Bronchial epithelial cell (primary cell): Measurements from ENCODE around the gene GOLGA5. TPM values are rescaled to one million over a fixed set of nuclear protein-coding genes. Genes with fewer than 3 reads are reported as not detected.
"Not testable (repeated sequence)": the region's sequence is repeated elsewhere in the genome, so short reads cannot be mapped to it uniquely, and the experiment has no call there.

Experiments used
- DNase-seq: peaks from one replicate; pipeline ENCODE4 v3.0.0-alpha.2; 2010; ENCODE audit warnings: low read depth
- FAIRE-seq: peaks from 2 replicates; lab custom pipeline; 2011; peaks lifted over from hg19 to GRCh38; lab: Jason Lieb, UNC
- H3K27me3 ChIP-seq: 2 replicates; pipeline ENCODE4 v1.5.1; 2011; ENCODE audit warnings: low read length; ENCODE audit not compliant: control insufficient read depth, insufficient read depth
- H3K36me3 ChIP-seq: 2 replicates; pipeline ENCODE4 v1.5.1; 2011; ENCODE audit warnings: low read length; ENCODE audit not compliant: control insufficient read depth, insufficient read depth
- H3K4me3 ChIP-seq: 2 replicates; pipeline ENCODE4 v1.5.1; 2011; ENCODE audit warnings: mild to moderate bottlenecking, low read depth, low read length, control low read depth
- total RNA-seq: library from RNA; depleted of rRNA; stranded (reverse); fragments of >200 nt; gene quantifications from 2 replicates; pipeline ENCODE4 v1.2.1, GENCODE V29; 2014
- TF ChIP-seq, protein P1 (sequence below): IDR thresholded peaks from 2 replicates; pipeline ENCODE4 v1.5.1; 2011; ENCODE audit warnings: mild to moderate bottlenecking, moderate library complexity, low read length, control low read depth, inconsistent platforms; ENCODE audit not compliant: insufficient read depth, severe bottlenecking

Gene GOLGA5
- total RNA-seq, 1 donor from 2014 or later: 41.9 TPM

DNA sequence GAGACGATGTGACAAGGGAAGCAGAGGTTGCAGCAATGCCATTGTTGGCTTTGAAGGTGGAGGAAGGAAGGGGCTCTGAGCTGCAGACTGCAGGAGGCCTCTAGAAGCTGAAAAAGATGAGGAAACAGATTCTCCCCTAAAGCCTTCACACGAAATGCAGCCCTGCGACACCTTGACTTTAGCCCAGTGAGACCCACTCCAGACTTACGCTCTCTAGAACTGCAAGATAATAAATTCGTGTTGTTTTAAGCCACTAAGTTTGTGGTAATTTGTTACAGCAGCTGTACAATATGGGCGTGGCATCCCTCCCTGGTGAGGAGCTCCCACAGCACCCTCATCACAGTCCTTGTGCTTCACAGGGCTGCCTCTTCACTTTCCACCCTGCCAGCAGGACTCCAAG lies 53.2 kb downstream of the GOLGA5 start:
- H3K27me3 ChIP-seq: no peaks in the 10 kb centered on the region
- no peak overlapping the region for H3K4me3 ChIP-seq
- no peaks in the 10 kb centered on the region for H3K36me3 ChIP-seq
- DNase-seq (no peak), FAIRE-seq (no peak)
- TF ChIP-seq, protein P1, sequence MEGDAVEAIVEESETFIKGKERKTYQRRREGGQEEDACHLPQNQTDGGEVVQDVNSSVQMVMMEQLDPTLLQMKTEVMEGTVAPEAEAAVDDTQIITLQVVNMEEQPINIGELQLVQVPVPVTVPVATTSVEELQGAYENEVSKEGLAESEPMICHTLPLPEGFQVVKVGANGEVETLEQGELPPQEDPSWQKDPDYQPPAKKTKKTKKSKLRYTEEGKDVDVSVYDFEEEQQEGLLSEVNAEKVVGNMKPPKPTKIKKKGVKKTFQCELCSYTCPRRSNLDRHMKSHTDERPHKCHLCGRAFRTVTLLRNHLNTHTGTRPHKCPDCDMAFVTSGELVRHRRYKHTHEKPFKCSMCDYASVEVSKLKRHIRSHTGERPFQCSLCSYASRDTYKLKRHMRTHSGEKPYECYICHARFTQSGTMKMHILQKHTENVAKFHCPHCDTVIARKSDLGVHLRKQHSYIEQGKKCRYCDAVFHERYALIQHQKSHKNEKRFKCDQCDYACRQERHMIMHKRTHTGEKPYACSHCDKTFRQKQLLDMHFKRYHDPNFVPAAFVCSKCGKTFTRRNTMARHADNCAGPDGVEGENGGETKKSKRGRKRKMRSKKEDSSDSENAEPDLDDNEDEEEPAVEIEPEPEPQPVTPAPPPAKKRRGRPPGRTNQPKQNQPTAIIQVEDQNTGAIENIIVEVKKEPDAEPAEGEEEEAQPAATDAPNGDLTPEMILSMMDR: no peak

DNA sequence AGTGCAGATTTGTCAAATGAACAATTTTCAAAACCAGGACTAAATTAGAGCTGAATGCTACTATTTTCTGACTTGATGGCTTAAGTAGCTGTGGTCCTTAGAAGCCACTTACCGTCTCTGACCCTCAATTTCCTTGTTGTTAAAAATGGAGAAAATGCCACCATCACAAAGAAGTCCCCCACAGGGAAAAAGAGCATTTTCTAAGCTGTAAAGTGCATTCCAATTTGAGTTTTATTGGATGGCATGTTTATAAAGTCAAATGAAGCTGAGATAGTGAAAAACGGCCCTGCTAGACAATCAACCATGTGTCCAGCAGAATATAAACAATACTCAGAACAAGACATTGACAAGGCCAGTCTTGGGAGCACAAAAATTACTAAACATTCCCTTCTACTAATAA lies 53.6 kb downstream of the GOLGA5 start:
- Histone ChIP-seq H3K27me3 (no peaks in the 10 kb centered on the region), H3K36me3 (no peaks in the 10 kb centered on the region), H3K4me3 (no peak overlapping the region)
- DNase-seq: no peak
- no peak for FAIRE-seq
- TF ChIP-seq, protein P1: no peak

DNA sequence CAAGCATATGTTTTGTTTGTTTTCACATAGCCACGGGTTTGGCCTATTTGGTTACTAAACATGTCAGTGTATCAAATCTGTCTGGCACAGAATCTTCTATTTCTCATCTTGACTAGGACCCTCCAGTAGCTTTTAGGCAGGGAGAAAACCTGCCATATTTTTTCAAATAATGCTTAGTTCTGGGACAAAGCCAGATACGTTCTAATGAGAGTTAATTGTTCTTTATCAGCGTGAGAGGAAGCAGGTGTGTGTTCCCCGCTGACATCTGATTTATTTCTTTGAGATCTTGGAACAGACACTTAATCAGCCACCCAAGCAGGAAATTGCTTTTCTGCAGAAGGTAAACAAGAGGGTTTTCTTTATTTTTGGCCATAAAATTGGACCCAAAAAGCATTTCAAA lies 54.8 kb downstream of the GOLGA5 start:
- Histone ChIP-seq H3K4me3 (no peak overlapping the region), H3K27me3 (no peaks in the 10 kb centered on the region), H3K36me3 (no peaks in the 10 kb centered on the region)
- DNase-seq: no peak
- no peak for FAIRE-seq
- TF ChIP-seq, protein P1: no peak

DNA sequence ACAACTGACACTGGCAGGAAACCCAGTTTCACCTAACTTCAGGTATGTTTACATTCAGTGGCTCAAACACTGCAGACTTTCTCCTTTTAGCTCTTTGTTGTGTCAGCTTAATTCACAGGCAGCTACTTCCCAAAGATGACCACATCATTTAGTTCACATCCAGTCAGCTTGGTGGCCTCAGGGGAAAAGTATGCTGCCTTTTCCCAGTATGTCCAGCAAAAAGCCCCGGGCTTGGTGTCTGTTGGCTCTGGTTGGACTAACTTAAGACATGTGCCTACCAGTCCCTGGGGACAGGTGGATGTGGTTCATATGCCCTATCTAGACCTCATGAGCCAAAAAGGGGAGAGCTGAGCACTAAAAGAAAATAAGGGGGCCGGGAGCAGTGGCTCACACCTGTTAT lies 56.4 kb downstream of the GOLGA5 start:
- peak; percentile 49 for DNase-seq
- FAIRE-seq: no peak
- Histone ChIP-seq H3K4me3 (no peak overlapping the region), H3K27me3 (no peaks in the 10 kb centered on the region), H3K36me3 (no peaks in the 10 kb centered on the region)
- TF ChIP-seq, protein P1: no peak

DNA sequence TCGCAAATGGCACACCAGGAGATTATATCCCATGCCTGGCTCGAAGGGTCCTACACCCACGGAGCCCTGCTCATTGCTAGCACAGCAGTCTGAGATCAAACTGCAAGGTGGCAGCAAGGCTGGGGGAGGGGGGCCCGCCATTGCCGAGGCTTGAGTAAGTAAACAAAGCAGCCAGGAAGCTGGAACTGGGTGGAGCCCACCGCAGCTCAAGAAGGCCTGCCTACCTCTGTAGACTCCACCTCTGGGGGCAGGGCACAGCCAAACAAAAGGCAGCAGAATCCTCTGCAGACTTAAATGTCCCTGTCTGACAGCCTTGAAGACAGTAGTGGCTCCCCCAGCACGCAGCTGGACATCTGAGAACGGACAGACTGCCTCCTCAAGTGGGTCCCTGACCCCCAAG lies 59.0 kb downstream of the GOLGA5 start:
- H3K27me3 ChIP-seq, H3K36me3 ChIP-seq, H3K4me3 ChIP-seq, DNase-seq, FAIRE-seq: not testable (repeated sequence)

DNA sequence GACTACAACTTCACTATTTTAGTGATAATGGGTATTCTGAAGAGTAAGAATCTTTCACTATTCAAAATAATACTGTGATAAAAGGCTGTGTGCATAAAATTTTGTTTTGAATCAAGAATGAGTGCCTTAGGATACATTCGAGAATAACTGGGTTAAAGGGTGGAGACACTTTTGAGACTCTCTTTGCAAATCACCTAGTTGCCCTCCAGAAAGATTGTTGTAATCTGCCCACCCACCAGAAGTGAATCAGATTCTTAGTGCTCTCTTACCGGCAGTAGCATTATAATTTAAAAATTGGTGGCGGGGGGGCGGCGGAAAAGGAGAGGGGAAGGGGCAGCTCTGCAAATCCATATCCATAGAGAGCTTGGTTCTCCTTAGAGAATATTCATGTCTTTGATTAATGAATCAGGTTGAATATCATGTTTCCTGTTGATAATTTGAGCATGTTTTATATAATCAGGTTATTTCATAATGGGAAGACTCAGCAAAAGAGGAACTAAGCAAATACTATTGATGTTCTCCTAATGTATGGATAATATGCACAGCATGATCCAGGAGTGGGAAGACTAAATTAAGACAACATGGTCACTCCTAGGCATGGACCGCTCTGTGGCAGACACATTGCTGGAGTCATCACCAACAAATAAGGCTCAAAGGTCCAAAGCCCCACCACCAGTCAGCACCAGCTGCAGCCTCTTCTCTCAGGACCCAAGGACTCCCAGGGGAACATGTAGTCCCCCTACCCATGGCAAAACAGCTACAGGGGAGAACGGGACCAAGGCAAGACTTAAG lies 66.1 kb downstream of the GOLGA5 start:
- TF ChIP-seq, protein P1: no peak
- no peak for DNase-seq
- H3K27me3 ChIP-seq: no peaks in the 10 kb centered on the region
- no peaks in the 10 kb centered on the region for H3K36me3 ChIP-seq
- no peak overlapping the region for H3K4me3 ChIP-seq
- no peak for FAIRE-seq
